ENCODE results near the gene MICU1. TPM values are rescaled to one million over a fixed set of nuclear protein-coding genes. Genes with fewer than 3 reads are reported as not detected.

The MICU1 gene
- total RNA-seq, 1 experiment from 2014 or later: 46.9 TPM

DNA sequence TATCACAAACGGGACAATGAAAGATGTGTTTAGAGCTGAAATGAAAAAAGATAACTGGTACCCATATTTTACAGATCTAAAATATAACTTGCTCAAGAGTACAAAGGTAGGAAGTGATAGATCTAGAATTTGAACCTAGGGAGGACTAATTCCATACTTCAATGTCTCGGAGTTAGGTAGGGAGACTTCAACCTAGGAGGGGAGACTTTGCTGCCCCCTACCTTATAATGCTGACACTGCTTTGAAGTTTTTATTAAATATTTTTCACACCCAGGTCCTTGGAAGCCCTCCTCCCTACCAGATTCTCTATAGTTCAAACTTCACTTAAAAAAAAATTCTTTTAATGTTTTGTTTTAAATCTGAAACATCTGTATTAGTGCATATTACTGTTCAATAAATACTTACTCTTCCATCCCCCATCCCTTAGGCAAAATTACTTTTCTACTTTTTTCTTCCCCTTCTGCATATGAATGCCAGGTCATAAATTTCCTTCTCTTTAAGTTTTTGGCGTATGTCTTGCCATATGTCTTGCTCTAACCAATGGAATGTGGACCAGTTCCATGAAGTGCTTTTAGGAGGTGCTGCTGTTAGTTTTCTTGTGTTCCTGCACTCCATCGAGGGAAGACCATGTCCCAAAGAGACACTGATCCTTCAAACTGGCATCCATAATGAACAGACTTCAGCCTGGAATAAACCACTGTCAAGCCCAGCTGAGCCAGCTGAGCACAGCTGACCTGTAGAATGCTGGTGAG, 57.8 kb downstream of the MICU1 start:
- DNase-seq (ENCODE audit: low read depth, low spot score): peak; percentile 46
- H3K27ac ChIP-seq (ENCODE audit: low read length): no peak overlapping the region
- H3K9me3 ChIP-seq (ENCODE audit: control insufficient read depth, insufficient read depth, low read depth, low read length): no peaks in the 10 kb centered on the region
- TF ChIP-seq, protein P1, sequence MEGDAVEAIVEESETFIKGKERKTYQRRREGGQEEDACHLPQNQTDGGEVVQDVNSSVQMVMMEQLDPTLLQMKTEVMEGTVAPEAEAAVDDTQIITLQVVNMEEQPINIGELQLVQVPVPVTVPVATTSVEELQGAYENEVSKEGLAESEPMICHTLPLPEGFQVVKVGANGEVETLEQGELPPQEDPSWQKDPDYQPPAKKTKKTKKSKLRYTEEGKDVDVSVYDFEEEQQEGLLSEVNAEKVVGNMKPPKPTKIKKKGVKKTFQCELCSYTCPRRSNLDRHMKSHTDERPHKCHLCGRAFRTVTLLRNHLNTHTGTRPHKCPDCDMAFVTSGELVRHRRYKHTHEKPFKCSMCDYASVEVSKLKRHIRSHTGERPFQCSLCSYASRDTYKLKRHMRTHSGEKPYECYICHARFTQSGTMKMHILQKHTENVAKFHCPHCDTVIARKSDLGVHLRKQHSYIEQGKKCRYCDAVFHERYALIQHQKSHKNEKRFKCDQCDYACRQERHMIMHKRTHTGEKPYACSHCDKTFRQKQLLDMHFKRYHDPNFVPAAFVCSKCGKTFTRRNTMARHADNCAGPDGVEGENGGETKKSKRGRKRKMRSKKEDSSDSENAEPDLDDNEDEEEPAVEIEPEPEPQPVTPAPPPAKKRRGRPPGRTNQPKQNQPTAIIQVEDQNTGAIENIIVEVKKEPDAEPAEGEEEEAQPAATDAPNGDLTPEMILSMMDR (IDR thresholded peaks at IDR 0.05): peak; percentile 69; the same call in 1 of the 2 replicates
- TF ChIP-seq POLR2AphosphoS5 (IDR thresholded peaks at IDR 0.05; ENCODE audit: low read depth, low read length) (no peak), TCF7L2 (IDR thresholded peaks at IDR 0.05; ENCODE audit: low read depth, low read length) (no peak), SIN3A (IDR thresholded peaks at IDR 0.05; ENCODE audit: borderline replicate concordance, insufficient read depth, low read depth, low read length) (no peak)
- TF ChIP-seq, protein P2, sequence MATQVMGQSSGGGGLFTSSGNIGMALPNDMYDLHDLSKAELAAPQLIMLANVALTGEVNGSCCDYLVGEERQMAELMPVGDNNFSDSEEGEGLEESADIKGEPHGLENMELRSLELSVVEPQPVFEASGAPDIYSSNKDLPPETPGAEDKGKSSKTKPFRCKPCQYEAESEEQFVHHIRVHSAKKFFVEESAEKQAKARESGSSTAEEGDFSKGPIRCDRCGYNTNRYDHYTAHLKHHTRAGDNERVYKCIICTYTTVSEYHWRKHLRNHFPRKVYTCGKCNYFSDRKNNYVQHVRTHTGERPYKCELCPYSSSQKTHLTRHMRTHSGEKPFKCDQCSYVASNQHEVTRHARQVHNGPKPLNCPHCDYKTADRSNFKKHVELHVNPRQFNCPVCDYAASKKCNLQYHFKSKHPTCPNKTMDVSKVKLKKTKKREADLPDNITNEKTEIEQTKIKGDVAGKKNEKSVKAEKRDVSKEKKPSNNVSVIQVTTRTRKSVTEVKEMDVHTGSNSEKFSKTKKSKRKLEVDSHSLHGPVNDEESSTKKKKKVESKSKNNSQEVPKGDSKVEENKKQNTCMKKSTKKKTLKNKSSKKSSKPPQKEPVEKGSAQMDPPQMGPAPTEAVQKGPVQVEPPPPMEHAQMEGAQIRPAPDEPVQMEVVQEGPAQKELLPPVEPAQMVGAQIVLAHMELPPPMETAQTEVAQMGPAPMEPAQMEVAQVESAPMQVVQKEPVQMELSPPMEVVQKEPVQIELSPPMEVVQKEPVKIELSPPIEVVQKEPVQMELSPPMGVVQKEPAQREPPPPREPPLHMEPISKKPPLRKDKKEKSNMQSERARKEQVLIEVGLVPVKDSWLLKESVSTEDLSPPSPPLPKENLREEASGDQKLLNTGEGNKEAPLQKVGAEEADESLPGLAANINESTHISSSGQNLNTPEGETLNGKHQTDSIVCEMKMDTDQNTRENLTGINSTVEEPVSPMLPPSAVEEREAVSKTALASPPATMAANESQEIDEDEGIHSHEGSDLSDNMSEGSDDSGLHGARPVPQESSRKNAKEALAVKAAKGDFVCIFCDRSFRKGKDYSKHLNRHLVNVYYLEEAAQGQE (IDR thresholded peaks at IDR 0.05; ENCODE audit: insufficient read depth in 1 of 2, low read depth in 2 of 2, low read length in 1 of 2): no peak
- no peaks in the 10 kb centered on the region for H3K27me3 ChIP-seq (ENCODE audit: control insufficient read depth, insufficient read depth, low read length)
- ChIA-PET CTCF (interaction anchor here (0.6 kb wide), 1 partner anchor 219 kb away, joined by 3 read pairs; no protein-coding TSS in a partner anchor), POLR2A (interaction anchor here (0.6 to 0.7 kb wide), 2 partner anchors 244 to 502 kb away, joined by 6 to 14 read pairs; no protein-coding TSS in a partner anchor)
- intact Hi-C loops (cut with micrococcal nuclease; ENCODE audit: unreplicated experiment) (no loop called here), in situ Hi-C loops (cut with HindIII; ENCODE audit: low pct_unique_long_range_greater_than_20kb, low sequenced_read_pairs) (no loop called here)
- ATAC-seq: peak; percentile 75
- no peak overlapping the region for H3K4me3 ChIP-seq (ENCODE audit: low read depth in 2 of 2, low read length in 2 of 2)
- H3K36me3 ChIP-seq (ENCODE audit: control insufficient read depth, insufficient read depth, low read length): no peaks in the 10 kb centered on the region
- peaks cover 6% of the 10 kb centered on the region for H3K4me1 ChIP-seq (ENCODE audit: control insufficient read depth, insufficient read depth, low read length)
- no TSS peak for BruUV-seq (replicated peaks)

DNA sequence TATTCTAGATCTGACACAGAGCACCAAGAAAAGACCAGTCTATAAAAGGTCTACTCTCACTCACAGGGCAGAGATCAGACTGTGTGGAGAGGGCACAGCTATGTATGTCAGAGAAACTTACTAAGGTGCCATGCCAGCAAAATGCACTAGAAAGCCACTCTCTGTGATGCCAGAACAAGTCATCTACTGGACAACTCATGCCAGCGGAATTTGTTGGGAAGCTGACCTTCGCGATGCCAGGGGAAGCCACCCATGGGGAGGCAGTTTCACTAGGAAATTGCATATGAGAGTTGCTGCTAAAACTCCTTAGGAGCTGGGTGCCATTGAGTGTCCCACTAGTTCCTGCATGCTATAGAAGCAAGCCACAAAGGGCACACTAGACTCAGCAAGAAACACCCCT, 58.5 kb downstream of the MICU1 start:
- no TSS peak for BruUV-seq (replicated peaks)
- peak; percentile 67 for DNase-seq (ENCODE audit: low read depth, low spot score)
- CTCF ChIA-PET: interaction anchor here (0.6 kb wide), 2 partner anchors 182 to 219 kb away, joined by 3 read pairs; no protein-coding TSS in a partner anchor
- in situ Hi-C loops (cut with HindIII; ENCODE audit: low pct_unique_long_range_greater_than_20kb, low sequenced_read_pairs): no loop called here
- intact Hi-C loops (cut with micrococcal nuclease; ENCODE audit: unreplicated experiment): no loop called here
- TF ChIP-seq, protein P2 (IDR thresholded peaks at IDR 0.05; ENCODE audit: insufficient read depth in 1 of 2, low read depth in 2 of 2, low read length in 1 of 2): no peak
- TF ChIP-seq SIN3A (IDR thresholded peaks at IDR 0.05; ENCODE audit: borderline replicate concordance, insufficient read depth, low read depth, low read length): no peak
- TF ChIP-seq, protein P1 (IDR thresholded peaks at IDR 0.05): no peak
- no peak for TF ChIP-seq POLR2AphosphoS5 (IDR thresholded peaks at IDR 0.05; ENCODE audit: low read depth, low read length)
- peaks cover 6% of the 10 kb centered on the region for H3K4me1 ChIP-seq (ENCODE audit: control insufficient read depth, insufficient read depth, low read length)
- H3K27ac ChIP-seq (ENCODE audit: low read length): no peak overlapping the region
- no peak overlapping the region for H3K4me3 ChIP-seq (ENCODE audit: low read depth in 2 of 2, low read length in 2 of 2)
- no peaks in the 10 kb centered on the region for H3K27me3 ChIP-seq (ENCODE audit: control insufficient read depth, insufficient read depth, low read length)
- no peaks in the 10 kb centered on the region for H3K36me3 ChIP-seq (ENCODE audit: control insufficient read depth, insufficient read depth, low read length)
- peak; percentile 86 for ATAC-seq
- no peaks in the 10 kb centered on the region for H3K9me3 ChIP-seq (ENCODE audit: control insufficient read depth, insufficient read depth, low read depth, low read length)
- POLR2A ChIA-PET: no interaction called here
